RWPE2 (cell line): ENCODE results near the gene CCL17.
"Not testable (repeated sequence)": the region's sequence is repeated elsewhere in the genome, so short reads cannot be mapped to it uniquely, and the experiment has no call there.

Source experiments
- ATAC-seq: fragments of 200-7000 bp; cut with Tn5 transposase; 3 replicates; pipeline ENCODE4 v1.9.1; 2021; ENCODE audit warnings: low read depth
- DNase-seq: peaks from one replicate; pipeline ENCODE4 v3.0.0-alpha.2; 2020; ENCODE audit warnings: low spot score
- H3K27ac ChIP-seq: fragments of 450-650 bp; 2 replicates; pipeline ENCODE4 v1.5.1; 2017; ENCODE audit warnings: mild to moderate bottlenecking; ENCODE audit not compliant: poor library complexity, severe bottlenecking
- H3K27me3 ChIP-seq: fragments of 250-450 bp; sonication (Bioruptor Pico); 2 replicates; pipeline ENCODE4 v1.5.1; 2021; ENCODE audit warnings: mild to moderate bottlenecking, moderate library complexity; ENCODE audit not compliant: insufficient read depth, poor library complexity, severe bottlenecking
- H3K36me3 ChIP-seq: fragments of 250-450 bp; sonication (Bioruptor Pico); 2 replicates; pipeline ENCODE4 v1.5.1; 2020; ENCODE audit warnings: low read depth, mild to moderate bottlenecking, moderate library complexity
- H3K4me1 ChIP-seq: fragments of 250-450 bp; sonication (Bioruptor Pico); 2 replicates; pipeline ENCODE4 v1.5.1; 2021; ENCODE audit warnings: mild to moderate bottlenecking, moderate library complexity; ENCODE audit not compliant: insufficient read depth, poor library complexity, severe bottlenecking
- H3K4me3 ChIP-seq: fragments of 250-450 bp; sonication (Bioruptor Pico); 2 replicates; pipeline ENCODE4 v1.5.1; 2021; ENCODE audit warnings: mild to moderate bottlenecking, moderate library complexity; ENCODE audit not compliant: severe bottlenecking
- H3K9me3 ChIP-seq: fragments of 250-450 bp; sonication (Bioruptor Pico); 2 replicates; pipeline ENCODE4 v1.5.1; 2021; ENCODE audit warnings: mild to moderate bottlenecking, moderate library complexity; ENCODE audit not compliant: severe bottlenecking
- TF ChIP-seq, protein P1 (sequence below): fragments of 450-650 bp; IDR thresholded peaks from one replicate; pipeline ENCODE4 v1.5.1; 2017; ENCODE audit warnings: mild to moderate bottlenecking, moderate library complexity; ENCODE audit not compliant: poor library complexity, severe bottlenecking

The CCL17 gene

DNA sequence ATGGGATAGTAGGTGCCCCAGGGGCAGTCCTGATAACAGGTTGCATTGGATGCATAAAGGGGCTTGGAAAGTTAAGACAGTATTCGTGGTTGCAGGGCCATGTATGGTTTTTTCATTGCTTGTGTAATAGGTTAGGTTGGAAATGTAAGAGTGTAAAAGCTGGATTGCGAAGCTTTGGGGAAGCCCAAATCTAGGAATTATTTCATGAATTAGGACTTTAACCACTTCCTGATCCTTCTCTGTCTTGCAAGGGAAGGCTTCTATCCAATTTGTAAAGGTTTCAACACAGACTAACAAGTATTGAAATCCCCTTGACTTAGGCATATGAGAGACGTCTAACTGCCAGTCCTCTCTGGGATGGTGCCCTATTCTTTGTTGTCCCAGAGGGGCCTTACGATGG, 7.8 kb upstream of the CCL17 start:
- Histone ChIP-seq H3K27me3 (no peaks in the 10 kb centered on the region), H3K9me3 (no peaks in the 10 kb centered on the region), H3K4me1 (peaks cover 6% of the 10 kb centered on the region), H3K36me3 (no peaks in the 10 kb centered on the region), H3K4me3 (no peak overlapping the region), H3K27ac (no peak overlapping the region)
- TF ChIP-seq, protein P1, sequence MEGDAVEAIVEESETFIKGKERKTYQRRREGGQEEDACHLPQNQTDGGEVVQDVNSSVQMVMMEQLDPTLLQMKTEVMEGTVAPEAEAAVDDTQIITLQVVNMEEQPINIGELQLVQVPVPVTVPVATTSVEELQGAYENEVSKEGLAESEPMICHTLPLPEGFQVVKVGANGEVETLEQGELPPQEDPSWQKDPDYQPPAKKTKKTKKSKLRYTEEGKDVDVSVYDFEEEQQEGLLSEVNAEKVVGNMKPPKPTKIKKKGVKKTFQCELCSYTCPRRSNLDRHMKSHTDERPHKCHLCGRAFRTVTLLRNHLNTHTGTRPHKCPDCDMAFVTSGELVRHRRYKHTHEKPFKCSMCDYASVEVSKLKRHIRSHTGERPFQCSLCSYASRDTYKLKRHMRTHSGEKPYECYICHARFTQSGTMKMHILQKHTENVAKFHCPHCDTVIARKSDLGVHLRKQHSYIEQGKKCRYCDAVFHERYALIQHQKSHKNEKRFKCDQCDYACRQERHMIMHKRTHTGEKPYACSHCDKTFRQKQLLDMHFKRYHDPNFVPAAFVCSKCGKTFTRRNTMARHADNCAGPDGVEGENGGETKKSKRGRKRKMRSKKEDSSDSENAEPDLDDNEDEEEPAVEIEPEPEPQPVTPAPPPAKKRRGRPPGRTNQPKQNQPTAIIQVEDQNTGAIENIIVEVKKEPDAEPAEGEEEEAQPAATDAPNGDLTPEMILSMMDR, result no peak
- ATAC-seq, result no peak
- no peak for DNase-seq

DNA sequence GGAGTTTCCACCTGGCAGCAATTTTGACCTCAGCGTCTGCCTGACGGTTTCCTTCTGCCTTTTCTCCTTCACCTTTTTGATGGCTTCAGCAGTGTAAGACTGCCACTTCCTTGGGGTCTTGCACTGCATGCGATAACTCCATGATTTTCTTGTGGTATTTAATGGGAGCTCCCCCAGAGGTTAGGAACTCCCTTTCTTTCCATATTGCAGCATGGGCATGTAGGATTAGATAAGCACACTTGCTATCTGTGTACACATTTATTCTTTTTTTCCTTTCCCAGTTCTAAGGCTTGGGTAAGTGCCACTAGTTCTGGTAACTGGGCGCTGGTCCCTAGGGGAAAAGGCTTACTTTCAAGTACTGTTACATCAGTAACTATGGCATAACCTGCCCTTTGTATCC, 7.1 kb upstream of the CCL17 start:
- H3K4me1 ChIP-seq, H3K9me3 ChIP-seq, H3K27me3 ChIP-seq, ATAC-seq, H3K36me3 ChIP-seq, DNase-seq, H3K4me3 ChIP-seq, H3K27ac ChIP-seq: not testable (repeated sequence)

DNA sequence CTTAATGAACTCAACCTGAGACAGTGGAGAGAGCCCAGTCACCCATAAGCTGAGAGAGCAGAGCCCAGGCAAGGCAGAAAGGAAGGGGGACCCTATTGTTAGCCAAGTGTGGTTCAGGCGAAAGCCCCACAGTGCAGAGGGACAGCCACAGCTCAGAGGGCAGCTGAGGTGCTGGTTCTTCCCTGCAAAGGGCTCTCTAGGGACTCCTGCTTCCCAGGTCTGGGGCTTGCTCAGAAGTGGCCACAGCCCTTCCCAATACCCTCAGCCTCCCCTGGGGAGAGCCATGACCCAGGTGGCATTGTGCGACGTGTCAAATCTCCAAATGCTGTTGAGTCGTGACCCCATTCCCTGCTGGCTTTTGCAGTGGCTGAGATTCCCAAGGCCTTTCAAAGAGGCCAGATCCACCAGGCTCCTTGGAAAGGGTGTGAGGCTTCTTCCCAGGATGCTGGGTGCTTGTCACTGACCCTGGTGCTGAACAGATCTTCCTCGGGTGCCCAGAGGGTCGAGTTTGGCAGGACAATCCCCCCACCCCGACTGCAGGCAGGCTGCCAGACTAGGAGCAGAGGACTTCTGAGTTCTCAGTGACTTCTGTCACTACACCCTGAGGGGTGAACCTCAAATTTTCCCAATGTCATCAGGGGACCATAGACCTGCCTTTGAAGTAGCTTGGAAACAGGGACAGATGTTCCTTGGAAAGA, 2.5 kb upstream of the CCL17 start:
- DNase-seq (no peak), ATAC-seq (no peak)
- no peaks in the 10 kb centered on the region for H3K36me3 ChIP-seq
- no peaks in the 10 kb centered on the region for H3K27me3 ChIP-seq
- TF ChIP-seq, protein P1, result no peak
- H3K4me3 ChIP-seq, result no peak overlapping the region
- no peak overlapping the region for H3K27ac ChIP-seq
- no peaks in the 10 kb centered on the region for H3K4me1 ChIP-seq
- H3K9me3 ChIP-seq, result no peaks in the 10 kb centered on the region

DNA sequence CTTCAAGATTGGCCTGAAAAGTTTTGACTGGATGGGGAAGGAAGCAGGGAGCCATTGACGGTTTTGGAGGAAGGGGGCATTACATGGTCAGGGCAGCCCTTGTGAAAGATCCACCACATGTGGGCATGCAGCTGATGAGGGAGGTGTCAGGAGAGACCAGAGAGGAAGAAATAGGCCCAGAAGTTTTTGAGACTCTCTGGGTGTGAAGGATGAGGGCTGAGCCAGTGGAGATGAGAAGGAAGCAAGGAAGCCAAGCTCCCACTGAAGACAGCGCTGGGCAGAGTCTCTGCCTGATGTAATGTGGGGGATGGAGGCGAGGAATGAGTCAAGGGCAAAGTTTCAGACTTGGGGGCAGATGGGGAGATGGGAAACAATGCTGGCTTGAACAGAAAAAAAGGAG, 530 bp downstream of the CCL17 start:
- no peaks in the 10 kb centered on the region for H3K36me3 ChIP-seq
- DNase-seq, result no peak
- H3K4me3 ChIP-seq, result no peak overlapping the region
- H3K27me3 ChIP-seq, result no peaks in the 10 kb centered on the region
- peaks cover under 1% of the 10 kb centered on the region for H3K4me1 ChIP-seq
- TF ChIP-seq, protein P1, result no peak
- H3K9me3 ChIP-seq, result no peaks in the 10 kb centered on the region
- no peak overlapping the region for H3K27ac ChIP-seq
- no peak; the same call in 2 of the 3 replicates for ATAC-seq

DNA sequence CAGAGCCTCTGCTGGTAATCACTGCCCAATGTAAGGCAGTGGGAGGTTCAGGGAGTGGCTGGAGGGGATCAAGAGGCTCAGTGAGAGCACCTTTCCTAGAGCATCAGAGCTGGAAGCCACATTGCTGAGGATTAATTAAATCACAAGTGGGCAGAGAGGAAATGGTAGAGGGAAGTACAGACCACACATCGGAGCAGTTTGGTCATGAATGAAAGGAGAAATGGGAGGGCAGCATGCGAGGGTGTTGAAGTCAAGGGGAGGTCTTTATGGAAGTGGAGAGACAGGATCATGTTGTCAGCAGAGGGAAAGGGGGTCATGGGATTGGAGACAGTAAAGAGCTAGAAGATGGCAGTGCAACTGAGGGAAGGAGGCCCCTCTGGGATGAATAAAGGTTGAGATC, 2.3 kb downstream of the CCL17 start:
- Histone ChIP-seq H3K27ac (no peak overlapping the region), H3K36me3 (no peaks in the 10 kb centered on the region), H3K4me1 (peaks cover 4% of the 10 kb centered on the region), H3K4me3 (no peak overlapping the region), H3K9me3 (no peaks in the 10 kb centered on the region), H3K27me3 (no peaks in the 10 kb centered on the region)
- ATAC-seq (no peak), DNase-seq (no peak)
- TF ChIP-seq, protein P1, result no peak
